Jurkat, Clone E6-1 (cell line): Measurements from ENCODE around the gene SEMA3E.
"Not testable (repeated sequence)": the region's sequence is repeated elsewhere in the genome, so short reads cannot be mapped to it uniquely, and the experiment has no call there.

Experiments
- DNase-seq: peaks from one replicate; pipeline ENCODE4 v3.0.0-alpha.2; 2011; ENCODE audit warnings: low read depth, low spot score
- H3K4me3 ChIP-seq: 2 replicates; pipeline ENCODE4 v1.5.1; 2011; ENCODE audit warnings: mild to moderate bottlenecking, low read length, control low read depth, moderate library complexity

The SEMA3E gene

GRCh38 chr7:83581667-83582435 lies 67.1 kb downstream of the SEMA3E start:
- DNase-seq = no peak
- no peak overlapping the region for H3K4me3 ChIP-seq

GRCh38 chr7:83579740-83580139 lies 69.2 kb downstream of the SEMA3E start:
- no peak for DNase-seq
- no peak overlapping the region for H3K4me3 ChIP-seq

- no peak for DNase-seq
These were observed 73.5 kb downstream of the SEMA3E start for GRCh38 chr7:83575436-83575835.

GRCh38 chr7:83574616-83575015 lies 74.3 kb downstream of the SEMA3E start:
- DNase-seq = no peak
- no peak overlapping the region for H3K4me3 ChIP-seq

More at GRCh38 chr7:83575436-83575835, 73.5 kb downstream of the SEMA3E start:
- no peak overlapping the region for H3K4me3 ChIP-seq

- no peak overlapping the region for H3K4me3 ChIP-seq
- no peak for DNase-seq
These were observed 86.0 kb downstream of the SEMA3E start for GRCh38 chr7:83562960-83563359.

- no peak overlapping the region for H3K4me3 ChIP-seq
- DNase-seq = no peak
These were observed 86.7 kb downstream of the SEMA3E start for GRCh38 chr7:83562289-83562688.

GRCh38 chr7:83559887-83560286 lies 89.1 kb downstream of the SEMA3E start:
- DNase-seq = no peak
- H3K4me3 ChIP-seq = no peak overlapping the region

GRCh38 chr7:83552556-83552955 lies 96.4 kb downstream of the SEMA3E start:
- H3K4me3 ChIP-seq, DNase-seq: not testable (repeated sequence)

- DNase-seq = no peak
- no peak overlapping the region for H3K4me3 ChIP-seq
These were observed 98.8 kb downstream of the SEMA3E start for GRCh38 chr7:83550100-83550499.

- DNase-seq = no peak
- no peak overlapping the region for H3K4me3 ChIP-seq
These were observed 100.7 kb downstream of the SEMA3E start for GRCh38 chr7:83548250-83548649.

- DNase-seq = peak; percentile 55
- no peak overlapping the region for H3K4me3 ChIP-seq
These were observed 101.4 kb downstream of the SEMA3E start for GRCh38 chr7:83547526-83547925.

- no peak overlapping the region for H3K4me3 ChIP-seq
- DNase-seq = no peak
These were observed 102.4 kb downstream of the SEMA3E start for GRCh38 chr7:83546586-83546985.

- no peak for DNase-seq
- no peak overlapping the region for H3K4me3 ChIP-seq
These were observed 107.6 kb downstream of the SEMA3E start for GRCh38 chr7:83541187-83541960.

- H3K4me3 ChIP-seq = no peak overlapping the region
- no peak for DNase-seq
These were observed 114.5 kb downstream of the SEMA3E start for GRCh38 chr7:83534488-83534887.

GRCh38 chr7:83532219-83532618 lies 116.7 kb downstream of the SEMA3E start:
- H3K4me3 ChIP-seq = no peak overlapping the region
- no peak for DNase-seq

GRCh38 chr7:83531766-83532165 lies 117.2 kb downstream of the SEMA3E start:
- DNase-seq = no peak
- no peak overlapping the region for H3K4me3 ChIP-seq

- no peak for DNase-seq
- H3K4me3 ChIP-seq = no peak overlapping the region
These were observed 120.0 kb downstream of the SEMA3E start for GRCh38 chr7:83528925-83529423.

- H3K4me3 ChIP-seq = no peak overlapping the region
- no peak for DNase-seq
These were observed 124.5 kb downstream of the SEMA3E start for GRCh38 chr7:83524277-83525075.

- H3K4me3 ChIP-seq = no peak overlapping the region
- DNase-seq = no peak
These were observed 128.2 kb downstream of the SEMA3E start for GRCh38 chr7:83520726-83521125.

GRCh38 chr7:83519240-83519639 lies 129.7 kb downstream of the SEMA3E start:
- DNase-seq = no peak
- no peak overlapping the region for H3K4me3 ChIP-seq
